ENCODE data around the gene FMNL3. TPM values are rescaled to one million over a fixed set of nuclear protein-coding genes. Genes with fewer than 3 reads are reported as not detected.
A peak's percentile ranks its signal among the peaks of the same experiment; 100 is the strongest.

The FMNL3 gene
- total RNA-seq, 1 donor from 2014 or later, result 11.0 TPM

- Histone ChIP-seq H3K27me3 (no peaks in the 10 kb centered on the region), H3K36me3 (no peaks in the 10 kb centered on the region), H3K4me3 (no peak overlapping the region), H3K4me1 (peaks cover 5% of the 10 kb centered on the region), H3K9me3 (no peaks in the 10 kb centered on the region), H3K27ac (no peak overlapping the region)
- DNase-seq (ENCODE audit: extremely low spot score in 2 of 2), result no peak
- TF ChIP-seq POLR2AphosphoS5 (IDR thresholded peaks at IDR 0.05; ENCODE audit: insufficient read depth in 1 of 2, low read depth in 1 of 2), result no peak
- TF ChIP-seq CTCF (IDR thresholded peaks at IDR 0.05), result no peak
- TF ChIP-seq POLR2A (IDR thresholded peaks at IDR 0.05), result no peak
- intact Hi-C loops (cut with DNase I), result no loop called here
Measured at GRCh38 chr12:49683599-49684309, 23.5 kb downstream of the FMNL3 start.

DNA sequence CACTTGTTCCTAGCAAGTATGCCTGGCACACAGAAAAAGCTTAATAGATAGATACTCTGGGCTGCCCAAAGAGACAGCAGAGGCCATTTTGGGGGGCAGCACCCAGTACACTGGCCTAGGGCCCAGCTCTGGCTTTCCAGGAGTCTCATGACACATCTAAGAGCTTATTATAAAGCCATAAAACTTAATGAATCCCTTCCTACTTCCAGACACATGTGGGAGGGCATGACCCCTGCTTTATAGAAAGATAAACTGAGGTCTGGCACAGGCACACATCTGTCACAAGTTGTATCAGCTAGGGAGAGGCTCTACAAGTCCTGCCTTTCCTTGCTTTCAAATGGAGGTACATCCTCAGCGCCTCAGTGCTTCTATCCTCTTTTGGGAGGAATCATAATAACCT, 27.1 kb downstream of the FMNL3 start:
- Histone ChIP-seq H3K36me3 (no peaks in the 10 kb centered on the region), H3K27me3 (no peaks in the 10 kb centered on the region), H3K27ac (no peak overlapping the region), H3K4me1 (peaks cover 12% of the 10 kb centered on the region), H3K4me3 (no peak overlapping the region), H3K9me3 (no peaks in the 10 kb centered on the region)
- TF ChIP-seq POLR2AphosphoS5 (IDR thresholded peaks at IDR 0.05; ENCODE audit: insufficient read depth in 1 of 2, low read depth in 1 of 2) (no peak), POLR2A (IDR thresholded peaks at IDR 0.05) (no peak)
- DNase-seq (ENCODE audit: extremely low spot score in 2 of 2), result no peak
- intact Hi-C loops (cut with DNase I), result no loop called here

- TF ChIP-seq CTCF (IDR thresholded peaks at IDR 0.05) (no peak), POLR2AphosphoS5 (IDR thresholded peaks at IDR 0.05; ENCODE audit: insufficient read depth in 1 of 2, low read depth in 1 of 2) (no peak), POLR2A (IDR thresholded peaks at IDR 0.05) (no peak)
Measured at GRCh38 chr12:49678711-49679110, 28.5 kb downstream of the FMNL3 start.

GRCh38 chr12:49675137-49675536, 32.1 kb downstream of the FMNL3 start:
- no peak for DNase-seq (ENCODE audit: extremely low spot score in 2 of 2)
- Histone ChIP-seq H3K27me3 (no peaks in the 10 kb centered on the region), H3K9me3 (no peaks in the 10 kb centered on the region), H3K27ac (peak overlapping the region; percentile 83), H3K36me3 (no peaks in the 10 kb centered on the region), H3K4me1 (peaks cover 57% of the 10 kb centered on the region), H3K4me3 (no peak overlapping the region)
- intact Hi-C loops (cut with DNase I), result no loop called here
- TF ChIP-seq POLR2A (IDR thresholded peaks at IDR 0.05) (no peak), POLR2AphosphoS5 (IDR thresholded peaks at IDR 0.05; ENCODE audit: insufficient read depth in 1 of 2, low read depth in 1 of 2) (no peak), CTCF (IDR thresholded peaks at IDR 0.05) (no peak)

More at GRCh38 chr12:49678711-49679110, 28.5 kb downstream of the FMNL3 start:
- Histone ChIP-seq H3K27ac (no peak overlapping the region), H3K9me3 (no peaks in the 10 kb centered on the region), H3K4me3 (no peak overlapping the region), H3K27me3 (no peaks in the 10 kb centered on the region), H3K4me1 (peaks cover 26% of the 10 kb centered on the region), H3K36me3 (no peaks in the 10 kb centered on the region)
- intact Hi-C loops (cut with DNase I), result no loop called here
- DNase-seq (ENCODE audit: extremely low spot score in 2 of 2), result no peak

DNA sequence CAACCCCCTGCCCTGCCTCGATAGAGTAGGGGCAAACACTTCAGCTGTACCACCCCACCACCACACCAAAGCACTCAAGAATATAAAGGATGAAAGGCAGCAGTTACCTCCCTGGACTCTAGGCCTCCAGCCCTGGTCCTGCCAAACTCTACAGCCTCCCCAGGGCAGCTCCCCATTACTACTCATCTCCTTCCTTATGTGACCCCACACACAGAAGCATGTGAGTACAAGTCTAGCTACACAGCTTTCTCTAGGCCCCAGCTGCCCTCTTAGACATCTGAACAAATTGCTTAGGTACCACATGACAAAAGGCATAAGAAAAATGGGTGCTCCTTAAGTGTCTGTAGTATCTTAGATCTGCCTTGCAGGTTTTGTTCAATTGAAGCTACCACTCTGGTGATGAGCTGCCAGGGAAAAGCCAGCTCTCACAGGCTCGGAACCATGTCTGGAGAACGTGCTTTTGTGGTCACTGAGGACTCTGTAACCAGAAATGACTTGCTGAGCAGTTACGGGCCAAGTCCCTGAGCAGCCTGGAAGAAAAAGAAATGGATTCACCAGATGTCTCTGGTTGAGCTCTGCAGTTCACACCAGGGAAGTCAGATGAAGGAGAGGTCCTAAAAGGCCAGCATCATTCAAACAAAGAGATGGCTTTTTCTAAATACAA, 32.8 kb downstream of the FMNL3 start:
- no peaks in the 10 kb centered on the region for H3K27me3 ChIP-seq
- peak overlapping the region; percentile 83 for H3K27ac ChIP-seq
- H3K4me1 ChIP-seq, result peaks cover 52% of the 10 kb centered on the region
- no peaks in the 10 kb centered on the region for H3K9me3 ChIP-seq
- TF ChIP-seq POLR2AphosphoS5 (IDR thresholded peaks at IDR 0.05; ENCODE audit: insufficient read depth in 1 of 2, low read depth in 1 of 2), result no peak
- TF ChIP-seq POLR2A (IDR thresholded peaks at IDR 0.05), result no peak
- no peak for TF ChIP-seq CTCF (IDR thresholded peaks at IDR 0.05)
- H3K36me3 ChIP-seq, result no peaks in the 10 kb centered on the region
- intact Hi-C loops (cut with DNase I), result no loop called here
- no peak for DNase-seq (ENCODE audit: extremely low spot score in 2 of 2)
- H3K4me3 ChIP-seq, result no peak overlapping the region

All from vagina (tissue), 2 donors.